HepG2 (cell line): ENCODE data around the gene EFS. TPM values are rescaled to one million over a fixed set of nuclear protein-coding genes. Genes with fewer than 3 reads are reported as not detected.

Source experiments
- AGO1 ChIP-seq: fragments of 200-400 bp; formaldehyde crosslinking; IDR thresholded peaks from 2 replicates; pipeline ENCODE4 v1.6.1; 2017; ENCODE audit warnings: mild to moderate bottlenecking, low read depth, low read length, moderate library complexity; ENCODE audit not compliant: poor library complexity, severe bottlenecking
- ATF5 ChIP-seq: sonication (generic); formaldehyde crosslinking; IDR thresholded peaks from 2 replicates; pipeline ENCODE4 v1.4.0; 2020; ENCODE audit warnings: mild to moderate bottlenecking, low read depth, missing genetic modification reagents
- DZIP1 ChIP-seq: sonication (generic); formaldehyde crosslinking; IDR thresholded peaks from 2 replicates; pipeline ENCODE4 v1.5.0; 2020; ENCODE audit warnings: mild to moderate bottlenecking, missing genetic modification reagents
- LBX2 ChIP-seq: sonication (generic); formaldehyde crosslinking; IDR thresholded peaks from 2 replicates; pipeline ENCODE4 v1.5.0; 2020; ENCODE audit warnings: missing genetic modification reagents, mild to moderate bottlenecking, borderline replicate concordance
- SMC3 ChIP-seq: IDR thresholded peaks from 2 replicates; pipeline ENCODE4 v1.6.1; 2011; ENCODE audit warnings: low read length, improper control_type of control experiment
- SNRNP70 ChIP-seq: fragments of 200-400 bp; formaldehyde crosslinking; IDR thresholded peaks from 2 replicates; pipeline ENCODE4 v1.6.1; 2017; ENCODE audit warnings: mild to moderate bottlenecking, low read depth, low read length, moderate library complexity
- ZBTB1 ChIP-seq: sonication (generic); formaldehyde crosslinking; IDR thresholded peaks from 2 replicates; pipeline ENCODE4 v1.4.0; 2020; ENCODE audit warnings: missing genetic modification reagents, borderline replicate concordance
- ZBTB2 ChIP-seq: sonication (generic); formaldehyde crosslinking; IDR thresholded peaks from 2 replicates; pipeline ENCODE4 v1.8.0; 2022; ENCODE audit warnings: low read depth, missing genetic modification reagents
- ZC3H13 ChIP-seq: sonication (generic); formaldehyde crosslinking; IDR thresholded peaks from 2 replicates; pipeline ENCODE4 v1.8.1; 2023; ENCODE audit warnings: mild to moderate bottlenecking, missing genetic modification reagents, moderate library complexity
- ZFYVE20 ChIP-seq: sonication (generic); formaldehyde crosslinking; IDR thresholded peaks from 2 replicates; pipeline ENCODE4 v1.8.0; 2023; ENCODE audit warnings: low read depth, mild to moderate bottlenecking, moderate library complexity, missing genetic modification reagents, borderline replicate concordance
- ZMAT3 ChIP-seq: sonication (generic); formaldehyde crosslinking; conservative IDR thresholded peaks from 2 replicates; pipeline ENCODE4 v1.7.0; 2021; ENCODE audit warnings: missing genetic modification reagents
- ZNF274 ChIP-seq: sonication (generic); formaldehyde crosslinking; IDR thresholded peaks from 2 replicates; pipeline ENCODE4 v1.5.1; 2020; ENCODE audit warnings: mild to moderate bottlenecking, missing genetic modification reagents
- ZNF331 ChIP-seq: sonication (generic); formaldehyde crosslinking; IDR thresholded peaks from 2 replicates; pipeline ENCODE4 v1.4.0; 2020; ENCODE audit warnings: missing genetic modification reagents
- ZNF569 ChIP-seq: sonication (generic); formaldehyde crosslinking; IDR thresholded peaks from 2 replicates; pipeline ENCODE4 v1.5.0; 2020; ENCODE audit warnings: mild to moderate bottlenecking, missing genetic modification reagents, moderate library complexity, borderline replicate concordance
- ZNF709 ChIP-seq: sonication (generic); formaldehyde crosslinking; IDR thresholded peaks from 2 replicates; pipeline ENCODE4 v1.5.0; 2020; ENCODE audit warnings: mild to moderate bottlenecking, missing genetic modification reagents
- ZNF775 ChIP-seq: sonication (generic); formaldehyde crosslinking; IDR thresholded peaks from 2 replicates; pipeline ENCODE4 v1.4.0; 2020; ENCODE audit warnings: missing genetic modification reagents, mild to moderate bottlenecking, moderate library complexity, borderline replicate concordance
- ZSCAN9 ChIP-seq: IDR thresholded peaks from 2 replicates; pipeline ENCODE4 v1.6.1; 2016; ENCODE audit warnings: borderline replicate concordance
- polyA plus RNA-seq, 8 experiments: library from polyadenylated mRNA; depleted of rRNA in 3 of 8; stranded (reverse) in 7 of 8; unstranded in 1 of 8; fragments of >200 nt; fragmentation: Illumina TruSeq in 4 of 8; extraction: Trizol in 4 of 8; gene quantifications; 2 replicates each; pipeline versions ENCODE4 v1.2.1 to v1.2.3, GENCODE V29; 2011 to 2016; ENCODE audit warnings: low read depth in 4 of 8, missing spikeins in 1 of 8, mixed read lengths in 1 of 8; ENCODE audit not compliant: insufficient read depth in 1 of 8
- total RNA-seq, 5 experiments: library from RNA; depleted of rRNA; stranded (reverse); fragments of >200 nt; fragmentation: Illumina TruSeq; extraction: Trizol; gene quantifications; 2 replicates each; pipeline ENCODE4 v1.2.3, GENCODE V29; 2016; ENCODE audit warnings: low read depth in 1 of 5
- TF ChIP-seq, protein P1 (sequence below): sonication (generic); formaldehyde crosslinking; conservative IDR thresholded peaks from 2 replicates; pipeline ENCODE4 v1.5.0; 2020; ENCODE audit warnings: missing genetic modification reagents
- TF ChIP-seq, protein P2 (sequence below): sonication (generic); formaldehyde crosslinking; conservative IDR thresholded peaks from 2 replicates; pipeline ENCODE4 v1.8.1; 2023; ENCODE audit warnings: missing genetic modification reagents

Gene EFS
- total and polyA plus RNA-seq, 2 of the 13 experiments (the other 11 are each of a cell fraction or from before 2014, with no cell fraction given): not detected

- TF ChIP-seq ZBTB2 (CRISPR knock-in tag) (no peak), ATF5 (CRISPR knock-in tag) (no peak), ZNF569 (CRISPR knock-in tag) (no peak), DZIP1 (CRISPR knock-in tag) (no peak), ZC3H13 (CRISPR knock-in tag) (no peak), ZFYVE20 (no peak), ZSCAN9 (CRISPR knock-in tag) (no peak), SNRNP70 (no peak), AGO1 (no peak), ZNF331 (CRISPR knock-in tag) (peak; percentile 80; the same call in 1 of the 2 replicates), SMC3 (peak; percentile 89), LBX2 (CRISPR knock-in tag) (peak; percentile 51; the same call in 1 of the 2 replicates), ZMAT3 (CRISPR knock-in tag) (no peak), ZNF709 (no peak), ZBTB1 (CRISPR knock-in tag) (no peak), ZNF274 (CRISPR knock-in tag) (peak; percentile 58; the same call in 1 of the 2 replicates), ZNF775 (CRISPR knock-in tag) (no peak)
- TF ChIP-seq, protein P1, sequence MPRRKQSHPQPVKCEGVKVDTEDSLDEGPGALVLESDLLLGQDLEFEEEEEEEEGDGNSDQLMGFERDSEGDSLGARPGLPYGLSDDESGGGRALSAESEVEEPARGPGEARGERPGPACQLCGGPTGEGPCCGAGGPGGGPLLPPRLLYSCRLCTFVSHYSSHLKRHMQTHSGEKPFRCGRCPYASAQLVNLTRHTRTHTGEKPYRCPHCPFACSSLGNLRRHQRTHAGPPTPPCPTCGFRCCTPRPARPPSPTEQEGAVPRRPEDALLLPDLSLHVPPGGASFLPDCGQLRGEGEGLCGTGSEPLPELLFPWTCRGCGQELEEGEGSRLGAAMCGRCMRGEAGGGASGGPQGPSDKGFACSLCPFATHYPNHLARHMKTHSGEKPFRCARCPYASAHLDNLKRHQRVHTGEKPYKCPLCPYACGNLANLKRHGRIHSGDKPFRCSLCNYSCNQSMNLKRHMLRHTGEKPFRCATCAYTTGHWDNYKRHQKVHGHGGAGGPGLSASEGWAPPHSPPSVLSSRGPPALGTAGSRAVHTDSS: peak; percentile 78; the same call in 1 of the 2 replicates
- TF ChIP-seq, protein P2, sequence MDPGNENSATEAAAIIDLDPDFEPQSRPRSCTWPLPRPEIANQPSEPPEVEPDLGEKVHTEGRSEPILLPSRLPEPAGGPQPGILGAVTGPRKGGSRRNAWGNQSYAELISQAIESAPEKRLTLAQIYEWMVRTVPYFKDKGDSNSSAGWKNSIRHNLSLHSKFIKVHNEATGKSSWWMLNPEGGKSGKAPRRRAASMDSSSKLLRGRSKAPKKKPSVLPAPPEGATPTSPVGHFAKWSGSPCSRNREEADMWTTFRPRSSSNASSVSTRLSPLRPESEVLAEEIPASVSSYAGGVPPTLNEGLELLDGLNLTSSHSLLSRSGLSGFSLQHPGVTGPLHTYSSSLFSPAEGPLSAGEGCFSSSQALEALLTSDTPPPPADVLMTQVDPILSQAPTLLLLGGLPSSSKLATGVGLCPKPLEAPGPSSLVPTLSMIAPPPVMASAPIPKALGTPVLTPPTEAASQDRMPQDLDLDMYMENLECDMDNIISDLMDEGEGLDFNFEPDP (CRISPR knock-in tag): peak; percentile 97; the same call in 1 of the 2 replicates
These were observed 14.6 kb upstream of the EFS start (continued) for GRCh38 chr14:23379366-23380196.
